VCaP (cell line): Measurements from ENCODE around the gene RC3H2.

ENCODE experiments used
- H3K27ac ChIP-seq: fragments of 450-650 bp; 2 replicates; pipeline ENCODE4 v1.5.1; 2017
- CTCF ChIP-seq: fragments of 450-650 bp; conservative IDR thresholded peaks from 2 replicates; pipeline ENCODE4 v1.5.1; 2017; ENCODE audit warnings: mild to moderate bottlenecking, moderate library complexity

RC3H2 gene

GRCh38 chr9:122832194-122832593 lies 73.0 kb downstream of the RC3H2 start:
- H3K27ac ChIP-seq = no peak overlapping the region
- no peak for TF ChIP-seq CTCF

- H3K27ac ChIP-seq = peak overlapping the region; percentile 88
Measured at GRCh38 chr9:122828965-122829284, 76.2 kb downstream of the RC3H2 start.

- H3K27ac ChIP-seq = peak overlapping the region; percentile 88
- no peak for TF ChIP-seq CTCF
Measured at GRCh38 chr9:122827761-122828093, 77.4 kb downstream of the RC3H2 start.

- TF ChIP-seq CTCF = no peak
- no peak overlapping the region; the same call in 1 of the 2 replicates for H3K27ac ChIP-seq
Measured at GRCh38 chr9:122822938-122823337, 82.2 kb downstream of the RC3H2 start.

GRCh38 chr9:122822056-122822455 lies 83.1 kb downstream of the RC3H2 start:
- no peak for TF ChIP-seq CTCF
- peak overlapping the region; percentile 90 for H3K27ac ChIP-seq

GRCh38 chr9:122821278-122821943 lies 83.7 kb downstream of the RC3H2 start:
- no peak for TF ChIP-seq CTCF
- H3K27ac ChIP-seq = peak overlapping the region; percentile 90

GRCh38 chr9:122820490-122820845 lies 84.7 kb downstream of the RC3H2 start:
- H3K27ac ChIP-seq = peak overlapping the region; percentile 90
- TF ChIP-seq CTCF = no peak

GRCh38 chr9:122819791-122820489 lies 85.2 kb downstream of the RC3H2 start:
- no peak for TF ChIP-seq CTCF
- H3K27ac ChIP-seq = peak overlapping the region; percentile 90
